ENCODE measurements around the gene SETD9. TPM values are rescaled to one million over a fixed set of nuclear protein-coding genes. Genes with fewer than 3 reads are reported as not detected.
A peak's percentile ranks its signal among the peaks of the same experiment; 100 is the strongest.

The SETD9 gene
- total RNA-seq, 3 donors from 2014 or later: 2.7 to 10.5 (median 7.5) TPM

DNA sequence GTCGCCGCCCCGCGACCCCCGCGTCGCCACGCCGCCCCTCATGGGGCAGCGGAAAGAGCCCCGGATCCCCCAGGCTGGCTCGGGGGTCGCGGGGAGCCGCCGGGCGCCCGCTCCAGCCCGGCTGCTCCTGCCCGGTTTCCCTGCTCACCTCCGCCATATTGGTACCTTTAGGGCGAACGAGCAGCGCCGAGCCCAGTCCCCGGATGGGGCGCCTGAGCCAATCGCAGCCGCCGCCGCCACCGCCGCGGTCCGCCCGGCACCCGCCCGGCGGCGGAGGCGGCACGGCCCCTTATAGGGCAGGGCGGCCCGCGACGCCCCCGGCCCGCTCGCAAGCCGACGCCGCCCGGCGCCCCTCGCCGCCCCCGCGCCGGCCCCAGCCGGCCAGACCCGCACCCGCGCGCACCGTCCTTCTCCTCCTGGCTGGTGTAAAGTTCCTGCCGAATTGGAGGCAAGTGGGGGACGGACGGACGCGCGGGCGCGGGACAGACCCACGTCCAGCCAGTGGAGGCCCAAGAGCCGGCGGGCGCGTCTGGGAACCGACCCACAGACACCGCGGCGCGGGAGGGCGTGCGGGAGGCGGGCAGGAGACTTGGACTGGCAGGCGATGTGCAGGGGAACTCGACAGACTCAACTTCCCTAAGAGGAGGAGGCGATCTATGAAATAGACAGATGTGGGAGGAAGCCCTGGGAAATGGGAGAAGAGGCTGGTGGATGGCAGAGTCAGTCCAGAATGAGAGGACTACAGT lies 42.7 kb downstream of the SETD9 start, which contains the start of gene MIER3:
MIER3 (minus strand) TSS at position 178 of the 746 bp plus-strand sequence; CDS start at position 157, 21 bp downstream.
- H3K36me3 Mint-ChIP-seq (ENCODE audit: insufficient read depth): no peaks in the 10 kb centered on the region
- DNase-seq: peak; percentile 72
- peak within 1 kb of the TSS; percentile 94 for H3K4me3 Mint-ChIP-seq
- ATAC-seq: peak; percentile 96
- no peaks in the 10 kb centered on the region for H3K9me3 Mint-ChIP-seq
- H3K27me3 Mint-ChIP-seq (ENCODE audit: low read depth): peaks cover 21% of the 10 kb centered on the region
- peaks cover 21% of the 10 kb centered on the region for H3K4me1 Mint-ChIP-seq (ENCODE audit: low read depth)

DNA sequence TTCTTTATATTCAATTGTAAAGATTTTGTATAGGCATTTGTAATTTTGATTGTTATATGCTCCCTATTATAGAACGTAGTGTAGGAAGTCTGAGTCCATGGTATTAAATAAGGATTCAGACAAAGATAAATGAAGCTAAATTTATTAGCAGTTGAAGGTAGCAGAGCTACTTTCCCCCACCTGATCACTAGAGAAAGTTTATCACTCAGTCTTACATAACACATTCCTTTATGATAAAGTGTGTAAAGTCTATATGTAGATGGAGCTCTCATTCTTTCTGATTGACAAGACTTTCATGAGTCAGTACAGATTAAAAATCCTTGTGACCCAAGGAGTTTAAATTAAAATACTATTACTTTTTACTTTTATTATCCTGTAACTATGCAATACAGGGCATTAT lies 44.9 kb downstream of the SETD9 start:
- Mint-ChIP-seq H3K9me3 (no peaks in the 10 kb centered on the region), H3K4me3 (no peak overlapping the region), H3K27me3 (ENCODE audit: low read depth) (peaks cover 25% of the 10 kb centered on the region), H3K36me3 (ENCODE audit: insufficient read depth) (no peaks in the 10 kb centered on the region), H3K4me1 (ENCODE audit: low read depth) (peaks cover 18% of the 10 kb centered on the region)
- no peak for ATAC-seq
- DNase-seq: no peak

DNA sequence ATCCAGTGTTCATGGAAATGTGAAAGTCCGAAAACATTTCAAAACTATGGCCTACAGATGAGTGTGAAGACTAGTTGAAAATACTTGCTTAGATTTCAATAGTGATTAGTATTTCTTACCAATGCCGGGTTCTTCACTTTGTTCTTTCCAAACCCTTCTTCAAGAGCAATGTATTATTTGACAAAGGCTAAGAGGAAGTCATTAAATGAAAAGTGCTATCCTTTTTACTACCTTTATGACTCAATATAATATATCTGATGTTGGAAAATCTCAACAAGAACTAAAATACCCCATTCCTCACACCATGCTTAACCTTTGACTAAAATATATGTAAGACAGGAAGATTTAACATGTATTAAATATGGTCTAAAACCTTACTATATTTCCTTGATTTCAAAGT lies 49.2 kb downstream of the SETD9 start:
- Mint-ChIP-seq H3K9me3 (no peaks in the 10 kb centered on the region), H3K36me3 (ENCODE audit: insufficient read depth) (no peaks in the 10 kb centered on the region), H3K4me1 (ENCODE audit: low read depth) (no peaks in the 10 kb centered on the region), H3K4me3 (no peak overlapping the region), H3K27me3 (ENCODE audit: low read depth) (peaks cover 36% of the 10 kb centered on the region)
- ATAC-seq: no peak
- no peak for DNase-seq

- Mint-ChIP-seq H3K9me3 (no peaks in the 10 kb centered on the region), H3K36me3 (ENCODE audit: insufficient read depth) (no peaks in the 10 kb centered on the region), H3K27me3 (ENCODE audit: low read depth) (peaks cover 32% of the 10 kb centered on the region), H3K4me3 (no peak overlapping the region), H3K4me1 (ENCODE audit: low read depth) (no peaks in the 10 kb centered on the region)
- DNase-seq (no peak), ATAC-seq (no peak)
Measured at GRCh38 chr5:56959326-56959725, 49.9 kb downstream of the SETD9 start.

DNA sequence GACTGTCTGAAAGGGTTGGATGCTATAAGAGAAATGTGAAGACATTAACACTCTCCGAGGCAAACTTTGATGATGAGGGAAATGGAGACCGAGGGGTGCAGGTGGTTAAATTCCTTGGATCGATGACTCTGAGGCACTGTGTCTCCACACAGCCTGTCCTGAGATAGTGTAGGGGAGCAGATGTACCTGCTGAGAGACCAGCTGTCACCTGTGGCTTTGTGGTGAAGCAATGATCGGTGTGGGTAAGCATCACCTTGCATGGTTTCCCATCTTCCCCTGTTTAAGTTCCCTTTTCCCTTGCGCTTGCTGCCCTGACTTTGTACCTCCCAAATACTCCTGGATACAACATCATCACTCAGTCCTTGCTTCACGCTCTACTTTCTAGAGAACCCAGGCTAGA lies 52.4 kb downstream of the SETD9 start:
- Mint-ChIP-seq H3K36me3 (ENCODE audit: insufficient read depth) (no peaks in the 10 kb centered on the region), H3K27me3 (ENCODE audit: low read depth) (peaks cover 37% of the 10 kb centered on the region), H3K4me3 (no peak overlapping the region), H3K9me3 (no peaks in the 10 kb centered on the region), H3K4me1 (ENCODE audit: low read depth) (no peaks in the 10 kb centered on the region)
- DNase-seq: no peak
- ATAC-seq: no peak

DNA sequence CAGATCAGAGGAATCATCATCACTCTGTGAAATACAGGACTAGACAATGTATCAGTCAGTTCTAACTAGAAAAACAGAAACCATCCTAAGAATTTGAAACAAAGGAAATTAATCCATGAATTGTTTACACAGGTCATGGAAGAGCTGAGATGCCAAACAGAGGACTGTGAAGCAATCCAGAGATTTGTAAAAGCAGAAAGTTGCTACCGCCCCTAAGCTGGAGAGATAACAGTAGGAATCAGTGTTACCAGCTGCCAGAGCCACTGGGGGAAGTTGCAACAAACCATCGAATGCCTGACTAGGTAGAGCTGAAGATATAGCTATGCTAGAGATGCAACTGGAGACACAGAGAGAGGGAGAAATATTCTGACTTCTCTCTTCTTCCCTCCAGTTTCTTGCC lies 52.9 kb downstream of the SETD9 start:
- no peak for DNase-seq

DNA sequence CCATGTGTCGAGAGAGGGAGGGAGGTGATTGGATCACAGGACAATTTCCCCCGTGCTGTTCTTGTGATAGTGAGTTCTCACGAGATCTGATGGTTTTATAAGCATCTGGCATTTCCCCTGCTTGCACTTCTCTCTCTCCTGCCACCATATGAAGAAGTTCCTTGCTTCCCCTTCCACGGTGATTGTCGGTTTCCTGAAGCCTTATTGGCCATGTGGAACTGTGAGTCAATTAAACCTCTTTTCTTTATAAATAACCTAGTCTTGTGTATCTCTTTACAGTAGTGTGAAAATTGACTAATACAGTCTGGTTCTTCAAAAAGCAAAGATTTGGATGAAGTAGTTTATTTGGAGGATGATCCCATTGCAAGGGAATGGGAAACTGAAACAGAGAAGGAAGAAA lies 53.9 kb downstream of the SETD9 start:
- DNase-seq: no peak
- Mint-ChIP-seq H3K4me1 (ENCODE audit: low read depth) (no peaks in the 10 kb centered on the region), H3K36me3 (ENCODE audit: insufficient read depth) (no peaks in the 10 kb centered on the region), H3K4me3 (no peak overlapping the region), H3K9me3 (no peaks in the 10 kb centered on the region), H3K27me3 (ENCODE audit: low read depth) (peaks cover 41% of the 10 kb centered on the region)
- no peak for ATAC-seq

More for the DNA sequence above, 52.9 kb downstream of the SETD9 start:
- no peak for ATAC-seq
- Mint-ChIP-seq H3K4me1 (ENCODE audit: low read depth) (no peaks in the 10 kb centered on the region), H3K9me3 (no peaks in the 10 kb centered on the region), H3K27me3 (ENCODE audit: low read depth) (peaks cover 41% of the 10 kb centered on the region), H3K36me3 (ENCODE audit: insufficient read depth) (no peaks in the 10 kb centered on the region), H3K4me3 (no peak overlapping the region)

DNA sequence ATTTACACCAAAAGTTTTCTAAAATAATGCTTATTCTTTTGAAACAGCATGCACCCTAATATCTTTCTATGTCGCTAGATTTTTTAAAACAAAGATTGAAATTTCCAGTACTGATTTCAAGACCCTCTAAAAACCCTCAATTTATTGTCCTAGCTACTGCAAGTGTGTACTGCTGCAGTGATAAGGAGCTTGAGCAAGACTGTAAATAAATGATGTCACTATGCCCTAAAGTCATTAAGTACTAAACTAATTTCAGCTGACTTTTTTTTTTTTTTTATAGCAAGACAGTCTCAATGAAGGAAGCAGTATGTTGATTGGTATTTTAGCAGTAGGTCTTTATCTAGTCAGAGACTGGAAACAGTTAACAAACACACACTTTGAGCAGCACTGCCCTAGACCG lies 54.8 kb downstream of the SETD9 start:
- no peak for DNase-seq
- Mint-ChIP-seq H3K27me3 (ENCODE audit: low read depth) (peaks cover 42% of the 10 kb centered on the region), H3K4me1 (ENCODE audit: low read depth) (no peaks in the 10 kb centered on the region), H3K9me3 (no peaks in the 10 kb centered on the region), H3K36me3 (ENCODE audit: insufficient read depth) (no peaks in the 10 kb centered on the region), H3K4me3 (no peak overlapping the region)
- ATAC-seq: no peak

Other genes starting within 250 kb of the SETD9 start
- 10 to 100 TPM; 18.2 to 19.1 (median 18.6) TPM for gene MAP3K1, start 94.0 kb upstream of the SETD9 start, total RNA-seq
- gene MIER3, start 42.5 kb downstream of the SETD9 start, total RNA-seq: 10 to 100 TPM; 21.6 to 24.8 (median 21.9) TPM

Data from activated T-cell treated with anti-CD3 and anti-CD28 coated beads, Interleukin-2, amount 50 U/mL, for 4 hours (primary cell).